ENCODE data around the gene SECISBP2L.

SECISBP2L gene

DNA sequence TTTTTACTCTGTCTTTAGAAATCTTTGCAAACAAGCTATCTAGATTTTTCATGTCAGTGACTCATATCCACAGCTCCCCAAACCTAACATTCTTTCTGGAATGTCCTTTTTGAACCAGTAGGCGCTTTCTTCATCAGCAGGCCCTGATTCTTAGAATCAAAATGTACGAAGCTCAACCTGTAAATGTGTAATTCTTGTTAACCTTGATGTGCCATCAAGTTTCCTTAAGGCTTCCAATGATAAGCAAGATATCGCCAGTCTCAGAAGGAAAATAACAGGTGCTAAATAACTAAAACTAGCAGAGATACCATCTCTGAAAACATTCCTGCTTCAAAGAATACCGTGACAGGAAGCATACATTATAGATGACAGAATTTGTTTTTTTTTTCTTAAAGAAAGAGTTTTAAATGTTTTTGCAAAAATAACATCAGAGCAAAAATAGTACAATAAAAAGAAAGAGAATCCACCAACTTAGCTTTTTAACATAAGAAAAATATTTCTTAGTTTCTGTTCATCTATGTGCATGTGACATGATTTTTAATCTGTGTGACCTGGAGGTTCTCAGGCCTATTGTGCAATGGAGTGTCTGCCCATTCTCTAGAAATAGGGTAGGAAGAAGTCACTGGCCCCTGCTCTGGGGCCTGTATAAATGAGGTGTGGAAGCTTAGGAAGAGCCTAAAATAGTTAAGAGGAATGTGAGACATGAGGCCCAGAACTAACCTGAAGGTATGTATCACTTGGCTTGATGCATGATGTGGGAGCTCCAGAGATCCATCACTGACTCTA is 14.7 kb upstream of the SECISBP2L start:
- no peak for DNase-seq (ENCODE audit: low read depth)

DNA sequence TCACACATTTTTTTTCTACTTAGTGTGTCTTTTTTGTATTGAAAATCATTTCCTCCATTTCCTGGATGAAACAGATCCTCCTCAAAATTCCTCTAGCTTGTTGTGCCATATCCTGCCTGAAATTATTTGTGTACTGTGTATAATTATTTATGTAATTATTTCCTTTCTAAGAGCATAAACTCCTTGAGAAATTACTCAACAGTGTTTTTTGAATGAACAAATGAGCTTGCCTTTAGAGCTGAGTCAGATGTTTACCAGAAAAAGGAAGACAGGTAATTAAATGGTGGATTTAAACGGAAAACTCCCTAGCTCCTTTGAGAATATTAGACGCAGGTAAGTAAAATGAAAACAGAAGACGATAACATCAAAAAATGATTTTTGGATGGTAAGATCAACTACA is 13.2 kb upstream of the SECISBP2L start:
- no peak for DNase-seq (ENCODE audit: low read depth)

DNA sequence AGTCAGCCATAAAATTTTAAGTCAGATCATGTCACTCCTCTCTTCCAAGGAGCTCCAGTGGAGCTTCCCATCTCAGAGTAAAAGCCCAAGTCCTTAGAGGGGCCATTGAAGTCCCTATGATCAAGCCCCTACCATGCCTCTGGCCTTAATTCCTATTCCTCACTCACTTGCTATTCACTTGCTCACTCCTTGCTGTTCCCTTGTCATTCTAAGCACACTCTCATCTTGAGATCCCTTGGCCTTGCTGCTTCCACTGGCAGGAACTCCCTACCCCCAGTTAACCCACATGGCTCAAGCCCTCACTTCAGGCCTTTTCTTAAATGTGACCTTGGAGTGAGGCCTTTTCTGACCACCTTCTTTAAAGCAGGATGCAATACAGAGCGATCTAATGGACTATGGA is 12.3 kb upstream of the SECISBP2L start:
- no peak for DNase-seq (ENCODE audit: low read depth)

DNA sequence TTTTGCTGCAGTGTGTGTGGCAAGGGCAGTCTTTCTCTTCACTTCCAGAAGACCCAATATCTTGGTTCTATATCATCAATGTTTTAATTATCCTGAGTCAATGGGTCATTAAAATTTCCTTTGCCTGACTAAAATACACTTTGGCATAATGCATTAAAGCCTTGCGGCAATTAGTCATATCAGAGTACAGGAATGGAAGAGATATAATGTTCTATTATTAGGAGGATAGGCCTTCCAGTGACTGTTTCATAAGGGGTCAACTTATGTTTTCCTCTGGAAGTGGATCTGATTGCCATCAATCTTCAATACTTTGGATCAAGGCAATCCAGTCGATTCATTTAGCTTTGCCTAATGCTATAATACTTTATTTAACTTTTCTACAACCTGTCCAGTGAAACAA is 9.4 kb upstream of the SECISBP2L start:
- no peak for DNase-seq (ENCODE audit: low read depth)

DNA sequence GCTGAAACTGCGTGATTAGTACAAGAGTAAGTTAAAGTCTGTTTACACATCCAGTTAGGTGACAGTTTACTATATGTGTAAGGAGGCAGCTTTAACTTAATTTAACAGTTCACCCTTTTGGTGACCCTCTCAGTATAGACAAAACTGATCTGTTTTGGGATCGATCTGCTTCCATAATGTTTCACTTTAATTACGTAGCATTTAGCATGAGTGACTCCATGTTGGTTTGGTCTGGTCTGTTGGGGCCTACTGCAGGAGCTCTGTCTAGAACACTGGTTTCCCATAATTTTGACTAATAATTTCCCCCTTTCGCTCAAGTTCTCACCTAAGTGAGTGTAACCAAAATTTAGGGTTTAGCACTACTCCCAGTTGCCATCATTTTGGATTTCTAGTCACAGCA is 6.4 kb upstream of the SECISBP2L start:
- DNase-seq (ENCODE audit: low read depth): no peak

DNA sequence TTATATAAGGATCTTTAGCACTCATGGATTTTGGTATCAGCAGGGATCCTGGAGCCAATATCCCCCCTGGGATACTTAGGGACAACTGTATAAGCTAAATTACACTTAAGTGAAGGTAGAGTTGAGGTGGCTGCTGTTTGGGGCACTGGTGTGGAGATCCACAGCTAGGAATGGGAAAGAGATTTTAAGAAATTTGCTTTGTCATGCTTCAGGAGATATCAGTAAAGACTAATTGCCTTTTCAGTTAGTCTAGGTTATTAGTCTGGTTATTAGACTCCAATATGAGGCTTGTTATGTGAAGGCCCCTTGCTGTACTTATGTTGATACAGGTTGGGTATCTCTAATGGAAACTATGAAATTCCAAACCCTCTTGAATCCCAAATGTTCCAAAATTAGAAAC is 1.2 kb upstream of the SECISBP2L start:
- DNase-seq (ENCODE audit: low read depth): no peak

DNA sequence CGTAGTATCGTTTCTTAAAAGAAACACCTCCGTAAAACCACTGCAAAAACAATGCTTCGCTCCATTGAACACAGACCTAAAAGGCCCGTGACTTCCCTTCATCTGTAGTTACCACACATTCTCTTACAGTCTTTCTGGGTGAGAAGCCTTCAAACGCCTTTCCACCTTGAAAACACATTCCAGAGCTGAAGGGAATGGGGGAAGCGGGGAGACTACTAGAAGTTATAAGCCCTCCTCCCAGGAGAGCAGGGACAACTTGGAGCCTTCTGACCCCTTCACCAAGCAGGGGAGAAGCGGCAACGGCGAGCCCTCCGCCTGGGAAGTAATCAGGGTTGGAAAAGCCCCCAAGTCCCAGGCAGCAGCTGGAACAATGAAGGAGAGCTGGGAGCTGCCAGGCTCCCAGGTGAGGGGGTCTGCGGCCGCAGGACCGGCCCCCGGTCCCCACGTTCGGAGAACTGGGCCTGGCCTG is 461 bp downstream of the SECISBP2L start:
- DNase-seq (ENCODE audit: low read depth): no peak

DNA sequence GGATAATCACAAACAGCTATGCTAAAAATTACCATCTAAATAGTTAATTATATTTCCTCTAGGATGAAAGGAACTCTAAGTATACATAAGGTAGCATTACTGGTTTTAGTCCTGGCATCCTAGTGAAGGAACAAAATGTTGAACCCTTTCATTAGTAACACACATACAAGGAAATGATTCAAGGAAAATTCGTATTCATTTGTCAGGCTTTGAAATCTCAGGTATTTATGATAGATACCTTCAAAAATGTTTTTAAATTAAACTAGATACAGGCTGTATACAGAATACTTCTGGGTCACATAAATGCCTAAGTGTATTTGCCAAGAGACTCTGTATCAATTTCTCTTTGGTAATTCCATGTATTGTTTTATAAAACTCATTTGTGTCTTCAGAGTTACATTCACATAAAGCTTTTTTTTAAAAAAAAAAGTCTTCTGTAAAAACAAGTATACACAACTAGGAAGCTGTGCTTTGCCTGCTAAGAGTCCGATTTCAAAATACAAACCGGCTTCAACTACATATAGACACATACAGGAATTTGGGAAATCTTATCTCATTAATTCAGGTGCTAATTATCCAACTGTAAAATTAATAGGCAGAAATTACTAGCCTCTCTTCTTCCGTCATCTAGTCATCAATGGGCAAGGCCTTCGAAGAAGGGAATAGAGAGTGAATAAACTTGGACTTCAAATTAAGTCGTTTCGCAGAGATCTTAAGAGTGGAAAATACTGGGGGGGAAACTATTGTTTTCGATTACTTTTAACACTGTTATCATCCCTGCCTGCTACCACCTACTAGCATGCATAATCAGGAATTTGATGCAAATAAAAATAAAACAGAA is 1.3 kb downstream of the SECISBP2L start:
- DNase-seq (ENCODE audit: low read depth): no peak

DNA sequence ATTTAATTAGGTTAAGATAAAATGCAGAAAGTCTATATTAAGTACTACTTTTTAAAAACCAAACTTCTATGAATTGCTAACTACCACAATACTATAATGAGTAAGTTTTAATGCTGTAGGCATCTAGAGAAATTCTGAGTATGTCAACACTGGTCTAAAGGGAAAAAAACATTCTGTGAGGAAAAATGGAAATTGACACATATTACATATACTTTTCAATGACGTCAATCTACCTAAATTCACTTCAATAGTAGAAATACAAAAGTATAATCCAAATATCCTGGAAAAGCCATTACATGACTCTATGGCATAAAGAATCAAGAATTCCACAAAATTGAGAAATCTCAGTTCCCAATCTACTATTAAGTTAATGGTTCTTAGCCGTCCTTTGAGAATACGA is 2.2 kb downstream of the SECISBP2L start:
- DNase-seq (ENCODE audit: low read depth): no peak

DNA sequence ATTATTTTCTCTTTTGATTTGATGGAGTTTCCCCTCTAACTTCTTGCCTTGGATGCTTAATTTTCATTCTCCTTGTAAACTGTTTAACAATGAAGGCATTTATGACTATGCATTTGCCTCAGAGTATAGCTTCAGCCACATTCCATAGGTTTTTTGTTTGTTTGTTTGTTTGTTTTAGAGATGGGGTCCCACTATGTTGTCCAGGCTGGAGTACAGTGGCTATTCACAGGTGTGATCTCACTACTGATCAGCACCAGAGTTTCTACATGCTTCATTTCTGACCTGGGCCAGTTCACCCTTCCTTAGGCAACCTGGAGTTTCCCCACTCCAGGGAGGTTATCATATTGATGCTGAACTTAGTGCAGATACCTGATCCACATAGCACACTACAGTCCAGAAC is 4.1 kb downstream of the SECISBP2L start:
- no peak for DNase-seq (ENCODE audit: low read depth)

DNA sequence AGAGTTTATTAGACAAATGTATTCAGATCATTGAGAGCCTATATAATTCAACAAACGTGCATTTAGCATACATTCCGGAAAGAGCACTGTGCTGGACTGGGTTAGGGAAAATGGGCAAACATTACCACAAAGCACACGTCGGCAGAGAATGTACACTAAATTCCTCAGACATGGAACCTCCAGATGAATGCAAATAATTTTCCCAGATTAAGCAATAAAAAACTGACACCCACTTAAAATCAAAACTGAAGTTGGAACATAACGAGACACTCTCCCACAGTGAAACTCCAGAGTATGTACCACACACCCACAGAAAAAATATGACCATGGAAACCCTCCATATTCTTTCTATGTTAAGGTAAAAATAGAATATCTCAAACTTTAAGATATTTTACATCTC is 4.8 kb downstream of the SECISBP2L start:
- no peak for DNase-seq (ENCODE audit: low read depth)

DNA sequence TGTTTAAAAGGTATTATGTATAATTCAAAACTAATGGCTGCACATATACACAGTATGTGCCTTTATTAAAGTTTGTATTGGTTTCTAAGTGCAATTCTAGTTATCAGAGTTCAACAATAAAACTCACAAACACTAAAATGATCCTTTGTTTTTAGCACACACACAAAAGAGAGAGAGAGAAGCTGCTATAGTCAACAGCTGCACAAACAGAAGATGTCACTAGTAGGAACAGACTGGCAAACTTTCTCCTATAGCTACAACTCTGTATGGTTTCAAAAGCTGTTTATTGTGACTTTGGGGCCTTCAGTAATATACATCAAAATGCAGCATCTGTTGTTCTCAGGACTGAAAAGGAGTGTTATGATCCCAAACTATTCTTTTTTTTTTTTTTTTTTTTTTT is 6.1 kb downstream of the SECISBP2L start:
- no peak for DNase-seq (ENCODE audit: low read depth)

DNA sequence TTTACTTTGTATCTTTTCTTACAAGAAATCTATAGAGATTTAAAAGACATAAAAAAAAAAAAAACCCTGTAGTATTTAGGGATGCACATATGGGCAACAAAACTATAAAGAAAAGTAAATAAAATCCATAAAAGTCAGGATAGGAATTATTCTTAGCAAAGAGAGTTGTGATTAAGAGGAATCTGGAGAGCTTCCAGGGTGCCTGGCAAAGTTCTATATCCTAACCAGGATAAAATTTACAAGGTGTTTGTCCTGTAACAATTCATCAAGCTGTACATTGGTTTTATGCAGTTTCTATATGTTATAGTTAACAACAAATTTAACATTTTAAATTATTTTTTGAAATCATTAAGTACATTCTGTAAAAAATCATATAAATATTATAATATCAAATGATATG is 7.9 kb downstream of the SECISBP2L start:
- no peak for DNase-seq (ENCODE audit: low read depth)

DNA sequence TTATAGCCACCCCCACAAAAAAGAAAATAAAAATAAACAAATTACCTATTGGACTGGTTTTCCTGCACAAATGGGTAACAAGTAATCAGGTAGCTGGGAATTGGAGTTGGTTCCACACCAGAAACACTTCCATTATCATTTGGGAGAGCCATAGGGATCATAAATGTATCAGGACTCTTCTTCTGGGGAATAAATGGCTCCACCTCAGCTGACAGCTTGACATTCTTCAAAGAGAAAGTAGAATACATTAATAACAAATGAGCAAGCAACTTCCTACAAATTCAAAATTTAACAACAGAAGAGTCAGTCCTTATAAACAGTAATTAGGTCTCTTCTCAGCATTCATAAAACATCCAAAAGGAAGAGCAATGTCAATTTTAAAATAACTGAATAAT is 8.7 kb downstream of the SECISBP2L start:
- no peak for DNase-seq (ENCODE audit: low read depth)

DNA sequence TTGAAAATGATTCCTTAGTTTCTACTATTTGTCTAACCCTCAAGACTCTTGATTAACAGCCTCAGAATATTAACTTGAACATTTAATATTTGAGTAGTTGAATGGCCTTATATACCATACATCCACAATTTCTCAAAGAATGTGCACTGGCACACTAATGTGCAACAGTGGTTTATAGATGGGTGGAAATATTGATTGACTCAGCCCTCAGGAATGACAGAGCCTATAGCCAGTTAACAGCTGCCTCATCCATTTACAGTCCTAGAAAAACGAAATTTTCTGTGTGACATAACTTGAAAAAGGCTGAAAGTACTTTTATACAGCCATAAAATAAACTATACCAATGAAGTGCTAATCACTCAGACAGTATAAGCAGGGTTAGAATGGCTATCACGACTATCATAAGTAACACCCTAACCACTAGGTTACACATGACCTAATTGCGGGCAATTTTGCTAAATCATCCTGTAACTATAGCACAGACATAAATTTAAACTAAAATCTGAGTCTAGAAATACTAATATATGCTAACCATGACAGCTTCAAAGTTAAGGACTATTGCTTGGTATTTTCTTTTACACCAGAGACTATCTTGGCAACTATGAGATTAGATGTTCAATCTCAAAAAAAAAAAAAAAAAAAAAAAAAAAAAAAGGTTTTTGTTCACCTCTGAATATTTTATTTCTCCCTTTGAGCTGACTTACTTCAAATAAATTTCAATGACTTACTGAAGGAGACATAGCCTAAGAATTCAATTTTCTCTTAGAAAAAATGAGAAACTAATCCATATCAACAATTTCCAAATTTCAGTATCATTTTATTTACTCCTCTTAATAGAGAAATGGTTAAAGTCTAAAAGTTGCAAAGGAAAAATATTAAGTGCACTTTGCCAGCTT is 9.3 kb downstream of the SECISBP2L start:
- no peak for DNase-seq (ENCODE audit: low read depth)

DNA sequence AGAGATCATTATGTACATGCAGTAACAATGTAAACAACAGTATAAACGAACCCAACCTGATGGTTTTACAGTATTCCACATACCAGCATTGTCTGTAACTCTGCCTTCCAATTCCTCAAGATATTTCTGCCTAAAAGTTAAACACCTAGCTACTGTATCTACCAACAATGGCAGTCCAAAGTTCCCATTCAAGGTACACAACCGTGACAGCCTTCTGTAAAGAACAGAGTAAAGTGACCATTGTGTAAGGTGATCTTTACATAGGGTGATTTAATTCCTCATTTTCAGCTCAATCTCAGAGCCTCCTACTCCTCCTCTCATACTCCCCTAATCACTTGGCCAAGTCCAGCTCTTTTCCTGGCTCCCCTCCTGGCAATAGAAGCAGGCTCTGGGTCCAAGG is 10.4 kb downstream of the SECISBP2L start:
- DNase-seq (ENCODE audit: low read depth): no peak

DNA sequence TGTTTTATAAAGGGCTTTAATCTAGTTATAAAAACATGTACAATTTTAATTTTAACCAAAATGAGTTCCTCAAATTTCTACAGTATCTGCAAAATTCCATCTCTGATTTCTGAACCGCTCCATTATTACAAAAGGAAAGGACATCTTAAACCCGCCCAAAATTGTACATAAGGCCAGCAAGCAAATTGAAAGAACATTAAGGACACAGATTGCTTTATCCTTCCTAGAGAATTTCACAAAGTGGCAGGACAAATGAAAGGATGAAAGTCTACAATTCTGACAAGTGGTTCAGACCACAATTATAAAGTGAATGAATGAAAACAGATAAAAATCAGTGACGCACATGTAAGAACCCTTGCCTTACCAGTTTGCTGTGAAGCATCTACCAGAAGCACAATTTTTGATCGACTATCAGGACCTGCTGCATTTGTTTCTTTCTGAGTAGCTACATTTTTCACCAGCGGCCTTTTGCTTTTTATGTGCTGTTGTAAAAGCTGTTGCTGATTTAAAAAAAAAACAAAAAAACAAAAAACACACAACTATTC is 13.6 kb downstream of the SECISBP2L start:
- DNase-seq (ENCODE audit: low read depth): no peak

DNA sequence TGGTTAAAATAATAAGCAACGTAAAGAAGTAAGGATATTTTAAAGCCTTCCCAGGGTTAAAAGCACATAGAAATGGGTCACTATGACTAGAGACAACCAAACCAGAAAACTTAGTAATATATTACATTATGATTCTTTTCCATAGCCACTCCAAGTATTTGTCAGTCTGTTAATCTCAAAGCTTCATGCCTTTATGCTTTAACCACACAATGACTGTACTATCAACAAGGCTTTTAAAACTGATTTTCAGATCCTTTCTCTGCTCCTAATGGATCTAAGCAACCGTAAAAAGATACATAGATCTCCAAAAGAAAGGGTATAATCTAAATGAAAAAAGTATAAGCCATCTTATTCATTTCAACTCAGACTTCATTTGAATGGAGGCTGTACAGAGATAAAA is 14.4 kb downstream of the SECISBP2L start:
- DNase-seq (ENCODE audit: low read depth): no peak

DNA sequence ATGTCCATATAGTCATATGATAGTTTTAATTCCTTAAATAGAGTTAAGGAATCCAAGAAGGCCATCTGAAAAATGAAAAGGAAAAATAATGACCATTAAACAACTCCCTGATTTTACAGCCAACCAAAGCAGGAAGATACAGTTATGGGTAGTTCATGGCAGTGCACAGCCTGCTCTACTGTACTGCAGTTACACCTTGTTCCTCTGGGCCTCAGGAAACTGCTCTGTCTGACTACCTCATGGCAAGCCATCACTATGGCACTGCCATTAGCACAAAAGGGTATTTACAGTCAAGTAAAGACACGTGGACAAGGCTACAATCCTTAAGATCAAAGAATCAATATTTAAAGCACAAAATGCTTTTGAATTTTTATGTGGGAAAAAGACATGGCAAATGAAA is 19.5 kb downstream of the SECISBP2L start:
- no peak for DNase-seq (ENCODE audit: low read depth)

DNA sequence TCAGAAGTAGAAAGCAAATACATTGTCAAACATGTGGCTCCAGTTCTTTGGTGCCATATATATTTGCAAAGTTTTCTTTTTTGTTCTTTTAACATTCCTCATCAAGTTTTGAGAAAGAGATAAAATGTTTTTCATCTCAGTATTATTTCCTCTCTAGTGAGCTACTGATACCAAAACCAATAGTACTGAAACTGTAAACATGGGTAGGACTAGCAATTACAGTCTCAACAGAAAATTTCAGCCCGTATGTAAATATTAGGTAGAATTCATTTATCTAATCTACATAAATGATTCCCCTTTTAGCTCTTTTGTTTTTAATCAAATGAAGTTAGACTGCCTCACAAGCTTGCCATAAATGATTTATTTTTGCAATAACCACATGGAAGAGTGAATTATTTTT is 21.4 kb downstream of the SECISBP2L start:
- DNase-seq (ENCODE audit: low read depth): no peak

DNA sequence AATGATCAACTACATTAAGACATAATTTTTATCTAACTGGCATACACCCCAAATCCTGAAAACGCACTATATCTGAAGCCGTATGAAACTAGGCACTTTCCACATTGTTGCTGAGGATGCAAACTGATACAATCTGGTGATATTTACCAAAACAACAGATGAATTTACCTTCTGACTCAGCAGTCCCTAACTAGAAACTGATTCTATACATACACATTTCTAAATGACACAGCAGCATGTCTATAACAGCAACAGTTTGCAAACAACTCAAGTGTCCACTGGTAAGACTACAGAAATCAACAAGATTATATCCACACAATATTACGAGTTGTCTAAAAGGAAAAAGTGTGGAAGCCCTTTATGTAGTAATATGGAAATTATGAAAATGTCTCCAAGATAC is 22.9 kb downstream of the SECISBP2L start:
- DNase-seq (ENCODE audit: low read depth): no peak

DNA sequence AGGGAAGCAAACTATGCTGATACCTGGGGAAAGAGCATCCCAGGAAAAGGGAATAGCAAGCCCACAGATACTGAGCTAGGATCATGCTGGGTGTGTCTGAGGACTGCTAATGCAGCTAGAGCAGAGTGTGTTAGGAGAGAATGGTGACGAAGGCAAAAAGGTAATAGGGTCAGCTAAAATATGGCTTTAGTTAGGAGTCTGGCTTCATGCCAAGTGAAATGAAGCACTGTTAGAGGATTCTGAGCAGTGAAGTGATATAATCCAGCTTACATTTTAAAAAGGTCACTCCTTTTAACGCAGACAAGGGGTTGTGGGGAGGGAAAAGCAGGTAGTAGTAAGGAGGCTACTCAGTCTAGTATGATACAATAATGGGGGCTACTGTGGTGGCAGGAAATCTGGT is 30.4 kb downstream of the SECISBP2L start:
- DNase-seq (ENCODE audit: low read depth): no peak

Data from stimulated activated CD8-positive, alpha-beta memory T cell treated with anti-CD3 and anti-CD28 coated beads, Interleukin-4, amount 100 ng/mL, for 24 hours (primary cell).